HG02610 (cell line): ENCODE results near the gene PBXIP1.
A peak's percentile ranks its signal among the peaks of the same experiment; 100 is the strongest.
"Not testable (repeated sequence)": the region's sequence is repeated elsewhere in the genome, so short reads cannot be mapped to it uniquely, and the experiment has no call there.

Experiments used
- ATAC-seq: cut with Tn5 transposase; IDR thresholded peaks from one replicate; pipeline ENCODE4 v1.9.1; 2021; ENCODE audit warnings: mild to moderate bottlenecking, moderate library complexity; ENCODE audit not compliant: unreplicated experiment

The PBXIP1 gene

DNA sequence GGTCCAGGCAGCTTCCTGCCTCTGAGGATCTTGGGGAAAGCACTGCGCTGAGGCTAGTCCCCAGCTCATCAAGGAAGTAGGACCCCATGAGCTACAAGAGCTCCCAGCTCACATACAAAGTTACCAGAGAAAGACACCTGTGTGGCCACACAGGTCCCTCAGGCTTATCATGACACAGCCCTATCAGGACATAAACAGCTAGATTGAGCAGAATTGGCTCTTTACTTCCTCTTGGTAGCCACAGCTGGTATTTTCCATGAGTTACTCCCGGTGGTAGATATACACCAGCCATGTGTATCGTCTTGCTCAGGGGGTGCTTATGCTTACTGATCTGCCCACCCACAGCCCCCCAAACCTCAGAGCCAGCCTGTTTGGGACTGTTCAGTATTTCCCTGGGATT is 38.7 kb upstream of the PBXIP1 start:
- ATAC-seq: no peak

DNA sequence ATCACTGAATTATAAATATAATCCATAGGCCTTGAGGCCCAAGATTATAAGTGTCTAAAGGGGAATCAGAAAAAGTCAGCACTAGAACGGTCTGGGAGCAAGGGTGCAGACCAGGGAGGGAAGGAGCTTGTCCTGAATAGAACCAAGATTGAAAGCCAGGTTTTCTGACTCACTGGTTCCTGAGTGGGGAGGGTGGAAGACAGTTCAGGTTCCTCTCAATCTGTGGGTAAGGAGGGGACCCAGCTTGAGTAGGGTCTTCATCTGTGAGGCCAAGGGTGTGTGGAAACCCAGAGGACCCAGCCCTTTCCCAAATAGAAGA is 38.3 kb upstream of the PBXIP1 start:
- ATAC-seq: no peak

DNA sequence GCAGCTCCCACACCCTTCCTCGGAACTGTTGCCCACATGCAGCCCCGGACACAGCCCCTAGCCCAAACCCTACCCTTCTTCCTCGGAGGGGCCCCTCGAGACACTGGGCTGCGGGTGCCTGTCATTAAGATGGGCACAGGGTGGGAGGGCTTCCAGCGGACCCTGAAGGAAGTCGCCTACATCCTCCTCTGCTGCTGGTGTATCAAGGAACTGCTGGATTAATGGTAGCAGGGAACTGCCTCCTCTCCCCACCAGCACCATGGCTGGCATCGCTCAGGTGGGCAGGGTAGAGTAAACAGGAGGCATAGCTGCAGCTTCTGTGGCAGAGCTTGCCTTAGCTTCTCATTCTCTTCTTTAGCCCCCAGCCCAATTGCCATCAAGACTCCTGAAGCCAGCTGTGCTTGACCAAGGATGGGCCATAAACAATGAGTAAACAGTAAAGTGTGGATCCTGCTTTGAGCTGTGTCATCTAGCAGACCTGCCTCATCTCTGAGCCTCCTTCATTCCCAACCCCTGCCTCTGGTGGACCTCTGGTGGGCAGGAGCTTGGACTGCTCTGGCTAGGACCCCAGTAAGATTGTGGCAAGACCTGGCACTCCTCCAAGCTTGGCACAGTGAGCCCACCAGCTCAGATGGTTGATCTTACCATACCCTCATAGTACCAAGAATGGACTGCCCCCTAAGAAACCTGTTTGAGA is 37.8 kb upstream of the PBXIP1 start, which contains the start of gene LENEP:
LENEP (plus strand) TSS at position 15 of the 697 bp plus-strand sequence; CDS start at position 37, 22 bp downstream.
- ATAC-seq: no peak

DNA sequence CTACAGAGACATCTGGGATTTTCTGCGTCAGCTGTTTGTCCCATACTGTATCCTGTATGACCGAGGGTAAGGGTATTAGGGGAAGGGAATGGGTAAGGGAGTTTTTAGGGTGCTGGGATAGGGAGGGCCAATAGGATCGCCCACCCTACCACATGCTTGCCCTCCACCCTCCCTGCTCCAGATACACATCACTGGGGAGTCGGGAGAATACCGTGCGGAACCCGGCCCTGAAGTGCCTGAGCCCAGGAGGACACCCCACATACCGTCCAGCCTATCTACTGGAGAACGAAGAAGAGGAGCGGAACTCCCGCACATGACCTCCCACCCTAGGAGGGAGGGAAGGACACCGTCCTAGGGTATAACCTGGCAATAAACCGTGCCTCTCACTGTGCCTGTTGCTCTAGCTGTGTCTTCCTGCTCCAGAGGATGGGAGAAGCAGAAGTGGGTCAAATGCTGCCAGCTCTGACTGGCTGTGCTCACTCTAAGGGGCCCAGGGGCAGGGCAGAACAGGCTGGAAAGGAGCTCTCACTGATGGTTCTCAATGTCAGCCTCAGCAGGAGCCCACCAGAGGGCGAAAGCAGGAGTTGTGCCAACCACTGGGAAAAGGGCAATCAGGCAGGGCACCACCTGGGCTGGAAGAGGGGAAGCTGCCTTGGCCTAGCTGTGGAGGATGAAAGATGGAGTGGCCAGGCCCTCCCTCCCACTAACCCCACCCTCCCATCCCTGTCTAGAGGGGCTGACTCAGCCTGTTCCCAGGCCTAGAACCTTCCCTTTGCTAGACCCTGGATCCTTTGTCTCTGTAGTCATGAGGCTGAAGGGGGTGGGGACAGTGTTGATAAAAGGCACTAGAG is 37.0 kb upstream of the PBXIP1 start:
- ATAC-seq: no peak

DNA sequence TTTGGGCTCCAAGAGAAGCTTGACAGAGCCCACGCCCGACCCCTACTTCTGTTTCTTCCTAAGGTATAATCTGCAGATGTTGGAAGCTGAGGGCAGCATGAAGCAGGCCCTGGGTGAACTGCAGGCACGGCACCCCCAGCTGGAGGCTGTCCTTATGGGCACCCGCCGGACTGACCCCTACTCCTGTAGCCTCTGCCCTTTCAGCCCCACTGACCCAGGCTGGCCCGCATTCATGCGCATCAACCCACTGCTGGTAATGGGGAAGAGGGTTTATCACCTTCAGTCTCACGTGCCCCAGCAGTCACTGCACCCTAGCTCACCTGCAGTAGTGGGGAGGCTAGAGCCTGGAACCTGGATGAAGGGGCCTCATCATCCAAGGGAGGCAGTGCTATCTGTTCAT is 34.4 kb upstream of the PBXIP1 start:
- no peak for ATAC-seq

DNA sequence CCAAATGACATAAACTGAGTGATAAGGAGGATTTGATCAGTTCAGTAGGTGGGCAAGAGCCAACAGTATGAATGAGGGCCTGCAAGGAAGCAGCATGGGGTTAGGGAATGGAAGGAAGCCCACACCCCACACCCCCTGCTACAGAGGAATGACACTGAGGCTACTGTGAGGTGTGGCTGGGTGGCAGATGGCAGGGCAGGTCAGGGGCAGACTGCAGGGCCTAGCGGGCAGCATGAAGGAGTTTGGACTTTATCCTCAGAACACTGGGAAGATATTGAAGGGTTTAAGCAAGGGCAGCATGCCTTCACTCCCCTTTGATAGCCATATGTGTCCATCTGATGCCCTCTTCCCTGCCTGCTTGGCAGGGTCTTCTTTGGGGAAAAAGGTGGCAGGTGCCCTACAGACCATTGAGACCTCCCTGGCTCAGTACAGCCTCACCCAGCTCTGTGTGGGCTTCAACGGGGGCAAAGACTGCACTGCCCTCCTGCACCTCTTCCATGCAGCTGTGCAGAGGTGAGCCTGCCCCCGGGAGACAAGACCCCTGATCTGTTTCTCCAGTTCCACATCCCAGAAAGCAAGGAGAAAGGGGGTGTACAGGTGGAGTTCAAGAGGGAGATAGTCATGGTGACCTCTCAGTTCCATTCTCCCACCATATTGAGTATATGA is 33.4 kb upstream of the PBXIP1 start:
- ATAC-seq: no peak

DNA sequence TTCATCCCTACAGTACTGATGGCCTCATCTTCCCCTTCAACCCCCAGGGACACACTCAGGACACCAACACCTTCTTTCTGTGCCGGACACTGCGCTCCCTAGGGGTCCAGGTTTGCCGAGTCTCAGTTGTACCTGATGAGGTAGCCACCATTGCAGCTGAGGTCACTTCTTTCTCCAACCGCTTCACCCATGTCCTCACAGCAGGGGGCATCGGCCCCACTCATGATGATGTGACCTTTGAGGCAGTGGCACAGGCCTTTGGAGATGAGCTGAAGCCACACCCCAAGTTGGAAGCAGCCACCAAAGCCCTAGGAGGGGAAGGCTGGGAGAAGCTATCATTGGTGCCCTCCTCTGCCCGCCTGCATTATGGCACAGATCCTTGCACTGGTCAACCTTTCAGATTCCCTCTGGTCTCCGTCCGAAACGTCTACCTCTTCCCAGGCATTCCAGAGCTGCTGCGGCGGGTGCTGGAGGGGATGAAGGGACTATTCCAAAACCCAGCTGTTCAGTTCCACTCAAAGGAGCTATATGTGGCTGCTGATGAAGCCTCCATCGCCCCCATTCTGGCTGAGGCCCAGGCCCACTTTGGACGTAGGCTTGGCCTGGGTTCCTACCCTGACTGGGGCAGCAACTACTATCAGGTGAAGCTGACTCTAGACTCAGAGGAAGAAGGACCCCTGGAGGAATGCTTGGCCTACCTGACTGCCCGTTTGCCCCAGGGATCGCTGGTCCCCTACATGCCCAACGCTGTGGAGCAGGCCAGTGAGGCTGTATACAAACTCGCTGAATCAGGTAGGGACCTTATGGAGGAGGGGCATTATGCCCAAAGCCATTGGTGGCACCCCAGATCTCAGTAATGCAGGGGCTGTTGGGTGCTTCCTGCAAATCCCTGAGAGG is 32.4 kb upstream of the PBXIP1 start:
- ATAC-seq: no peak

DNA sequence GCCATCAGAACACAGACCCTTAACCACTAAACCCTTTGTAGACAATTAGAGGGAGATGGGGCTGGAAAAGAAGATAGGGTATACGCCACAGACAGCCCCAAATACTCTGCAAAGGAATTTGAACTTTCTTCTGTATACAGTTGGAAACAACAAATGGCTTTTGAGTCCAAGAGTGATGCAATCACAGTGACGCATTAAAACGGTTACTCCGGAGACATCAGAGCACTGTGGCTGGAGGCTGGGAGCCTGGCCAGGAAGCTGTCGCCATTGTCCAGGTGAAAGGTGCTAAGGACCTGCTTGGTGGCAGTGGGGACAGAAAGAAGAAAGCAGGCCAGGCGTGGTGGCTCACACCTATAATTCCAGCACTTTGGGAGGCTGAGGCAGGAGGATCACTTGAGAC is 31.4 kb upstream of the PBXIP1 start:
- ATAC-seq: no peak

DNA sequence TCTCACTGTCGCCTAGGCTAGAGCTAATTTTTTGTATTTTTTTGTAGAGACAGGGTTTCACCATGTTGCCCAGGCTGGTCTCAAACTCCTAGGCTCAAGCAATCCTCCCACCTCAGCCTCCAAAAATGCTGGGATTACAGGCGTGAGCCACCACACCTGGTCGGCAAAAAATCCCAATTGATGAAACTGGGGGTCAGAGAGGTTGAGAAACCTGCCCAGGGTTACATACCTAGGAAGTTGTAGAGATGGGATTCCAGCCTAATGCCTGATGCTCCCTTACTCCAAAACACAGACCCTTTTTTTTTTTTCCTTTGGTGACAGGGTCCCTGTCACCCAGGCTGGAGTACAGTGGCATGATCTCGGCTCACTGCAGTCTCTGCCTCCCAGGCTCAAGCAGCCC is 30.8 kb upstream of the PBXIP1 start:
- ATAC-seq: not testable (repeated sequence)

DNA sequence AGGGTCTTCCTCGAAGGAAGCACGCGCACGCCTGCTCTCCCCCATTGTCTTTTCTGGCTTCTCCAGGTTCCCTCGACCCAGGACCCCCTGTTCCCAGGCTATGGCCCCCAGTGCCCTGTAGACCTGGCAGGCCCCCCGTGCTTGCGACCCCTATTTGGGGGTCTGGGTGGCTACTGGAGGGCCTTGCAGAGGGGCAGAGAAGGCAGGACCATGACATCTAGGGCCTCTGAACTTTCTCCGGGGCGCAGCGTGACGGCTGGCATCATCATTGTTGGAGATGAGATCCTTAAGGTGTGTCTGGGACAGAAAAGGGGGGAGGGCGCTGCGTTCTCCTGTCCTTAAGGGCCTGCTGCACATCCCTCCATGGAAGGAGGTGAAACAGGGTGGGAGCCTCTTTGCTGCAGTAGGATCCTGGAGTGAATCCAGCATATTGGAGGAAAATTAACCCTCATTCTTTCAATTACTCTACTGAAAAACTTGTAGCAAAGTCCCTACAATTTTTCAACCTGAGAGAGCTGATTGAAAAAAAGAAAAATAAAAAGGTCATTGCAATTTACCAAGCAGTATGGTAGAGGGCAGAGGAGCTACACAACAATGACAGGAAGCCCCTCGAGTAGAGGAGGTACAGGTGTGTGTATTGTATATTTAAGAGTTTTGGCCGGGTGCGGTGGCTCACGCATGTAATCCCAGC is 28.0 kb upstream of the PBXIP1 start:
- no peak for ATAC-seq

DNA sequence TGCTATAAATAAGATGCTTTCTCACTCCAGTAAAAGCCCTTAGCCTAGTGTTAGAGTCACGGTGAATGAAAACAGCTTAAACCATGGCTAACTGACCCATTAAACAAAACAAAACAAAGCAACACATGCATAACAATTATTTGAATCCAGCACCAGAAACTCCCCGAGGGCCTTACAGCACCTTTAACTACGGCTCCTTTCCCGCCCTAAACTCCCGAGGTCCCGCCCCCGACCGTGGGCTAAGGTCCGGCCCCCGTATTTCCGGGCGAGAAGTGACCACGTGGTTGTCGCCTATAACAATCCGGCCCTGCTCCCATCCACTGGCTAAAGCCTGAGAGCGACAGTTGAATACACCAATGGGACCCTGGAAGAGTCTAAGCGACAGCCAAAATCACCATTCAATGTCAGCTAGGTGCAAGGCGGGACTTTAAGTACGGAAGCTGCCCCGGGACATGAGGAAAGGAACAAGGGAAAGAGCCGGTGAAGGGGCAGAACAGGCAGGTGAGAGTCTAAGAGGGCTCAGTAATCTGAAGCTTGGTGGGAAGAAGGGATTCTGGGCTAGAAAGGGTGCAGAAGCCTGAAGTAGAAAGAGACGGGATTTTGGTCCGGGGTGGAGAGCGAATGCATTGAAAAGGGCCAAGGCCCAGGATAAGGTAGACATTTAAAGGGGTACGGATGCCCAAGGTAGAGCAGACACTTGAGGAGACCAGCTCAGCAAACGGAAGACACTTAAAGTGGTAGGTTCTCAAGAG is 27.2 kb upstream of the PBXIP1 start, which contains the start of gene FLAD1:
FLAD1 (plus strand) TSS at position 448 of the 752 bp plus-strand sequence. CDS start 351 bp downstream, outside the sequence.
- ATAC-seq: peak; percentile 99

DNA sequence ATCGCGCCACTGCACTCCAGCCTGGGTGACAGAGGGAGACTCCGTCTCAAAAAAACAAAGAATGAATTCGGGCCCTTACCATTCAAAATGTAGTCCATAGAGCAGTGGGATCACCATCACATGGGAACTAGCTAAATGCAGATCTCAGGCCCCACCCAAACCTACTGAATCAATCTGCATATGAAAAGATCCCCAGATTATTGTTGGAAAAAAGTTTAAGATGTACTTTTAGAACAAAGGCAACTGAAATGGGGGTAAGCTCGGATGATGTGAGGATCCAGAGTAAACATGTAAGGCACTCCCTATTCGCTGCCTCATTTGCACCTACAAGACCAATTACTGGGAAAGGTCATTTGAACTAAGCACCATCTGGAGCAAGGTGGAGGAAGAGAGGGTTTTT is 26.4 kb upstream of the PBXIP1 start:
- no peak for ATAC-seq

DNA sequence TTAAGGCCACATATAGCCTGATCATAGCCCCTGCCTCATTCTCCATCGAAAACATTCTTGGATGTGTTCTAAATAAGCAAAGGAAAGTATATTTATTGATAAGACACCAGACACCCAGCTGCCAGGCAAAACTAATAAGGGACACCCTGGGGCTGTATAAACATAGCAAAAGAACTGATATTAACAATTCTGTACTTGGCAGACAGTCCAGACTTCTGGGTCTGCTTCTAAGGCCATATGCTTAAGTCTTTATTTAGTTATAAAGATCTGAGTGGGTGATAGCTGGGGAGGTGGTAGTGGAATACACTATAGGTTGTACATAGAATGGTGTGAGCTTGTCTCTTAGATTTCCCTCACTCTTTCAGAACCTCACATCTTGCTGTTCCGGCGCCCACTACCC is 22.5 kb upstream of the PBXIP1 start:
- no peak for ATAC-seq

DNA sequence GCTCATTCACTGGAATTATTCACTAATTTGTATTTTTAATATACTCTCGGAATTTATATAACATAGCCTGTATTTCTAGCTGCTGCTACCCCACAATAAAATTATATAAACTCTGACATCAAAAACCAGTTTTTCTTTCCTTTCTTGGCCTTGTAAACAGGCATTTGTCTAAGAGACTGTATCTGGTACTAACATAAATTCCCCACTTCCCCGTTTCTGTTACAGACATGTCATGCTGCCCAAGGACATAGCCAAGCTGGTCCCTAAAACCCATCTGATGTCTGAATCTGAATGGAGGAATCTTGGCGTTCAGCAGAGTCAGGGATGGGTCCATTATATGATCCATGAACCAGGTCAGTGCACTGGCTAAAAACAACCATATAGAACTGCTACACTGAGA is 21.9 kb upstream of the PBXIP1 start:
- not testable (repeated sequence) for ATAC-seq

DNA sequence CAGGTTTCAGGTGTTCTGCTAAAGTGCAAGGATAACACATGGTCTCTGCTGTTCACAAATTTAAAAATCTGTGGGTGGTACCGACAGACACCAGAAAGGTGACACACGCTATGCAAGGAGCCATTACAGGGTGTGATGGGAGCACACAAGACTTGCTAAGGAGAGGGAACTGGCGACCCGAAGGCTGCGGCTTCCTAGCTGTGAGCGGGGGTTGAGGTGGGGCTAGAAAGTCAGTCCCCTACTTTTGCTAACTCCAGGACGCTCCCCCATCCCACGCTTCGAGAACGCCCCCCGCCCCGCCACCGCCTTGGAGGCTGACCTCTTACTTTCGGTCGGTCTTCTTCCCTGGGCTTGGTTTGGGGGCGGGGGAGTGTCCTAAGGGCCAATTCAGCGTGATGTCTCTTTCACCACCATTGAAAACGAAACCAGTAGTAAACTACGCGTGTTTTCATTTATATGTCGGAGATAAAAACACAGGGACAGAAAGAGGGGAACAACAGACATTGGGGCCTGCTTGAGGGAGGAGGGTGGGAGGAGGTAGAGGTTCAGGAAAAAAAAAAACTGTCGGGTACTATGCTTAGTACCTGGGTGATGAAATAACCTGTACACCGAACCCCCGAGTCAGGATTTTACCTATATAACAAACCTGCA is 19.6 kb upstream of the PBXIP1 start:
- no peak for ATAC-seq

DNA sequence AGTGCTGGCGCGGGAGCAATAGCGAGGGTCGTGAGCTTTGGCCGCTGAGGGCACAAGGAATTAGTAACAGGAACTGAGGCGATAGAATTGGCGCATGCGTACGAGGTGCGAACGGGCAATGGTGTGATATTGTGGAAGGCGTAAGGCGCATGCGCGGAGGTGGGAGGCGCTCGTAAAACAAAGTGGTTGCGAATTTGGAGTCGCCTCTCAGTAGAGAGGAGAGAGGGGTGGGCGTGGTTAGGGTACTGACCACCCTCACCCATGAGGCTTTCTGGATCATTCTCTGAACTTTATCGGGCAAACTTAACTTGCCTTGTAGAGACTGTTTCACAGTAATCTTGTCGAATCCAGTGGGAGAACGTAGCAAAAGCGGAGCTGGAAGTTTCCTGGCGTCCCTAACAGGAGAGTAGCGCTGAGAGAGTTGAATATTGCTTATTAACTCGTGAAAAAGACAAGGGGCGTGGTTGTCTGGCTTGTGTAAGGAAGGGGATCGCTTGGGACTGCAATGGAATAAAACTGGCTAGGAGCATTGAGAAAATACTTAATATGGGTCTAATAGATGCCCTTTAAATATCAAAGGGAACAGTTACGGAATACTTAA is 19.0 kb upstream of the PBXIP1 start:
- ATAC-seq: peak; percentile 32

DNA sequence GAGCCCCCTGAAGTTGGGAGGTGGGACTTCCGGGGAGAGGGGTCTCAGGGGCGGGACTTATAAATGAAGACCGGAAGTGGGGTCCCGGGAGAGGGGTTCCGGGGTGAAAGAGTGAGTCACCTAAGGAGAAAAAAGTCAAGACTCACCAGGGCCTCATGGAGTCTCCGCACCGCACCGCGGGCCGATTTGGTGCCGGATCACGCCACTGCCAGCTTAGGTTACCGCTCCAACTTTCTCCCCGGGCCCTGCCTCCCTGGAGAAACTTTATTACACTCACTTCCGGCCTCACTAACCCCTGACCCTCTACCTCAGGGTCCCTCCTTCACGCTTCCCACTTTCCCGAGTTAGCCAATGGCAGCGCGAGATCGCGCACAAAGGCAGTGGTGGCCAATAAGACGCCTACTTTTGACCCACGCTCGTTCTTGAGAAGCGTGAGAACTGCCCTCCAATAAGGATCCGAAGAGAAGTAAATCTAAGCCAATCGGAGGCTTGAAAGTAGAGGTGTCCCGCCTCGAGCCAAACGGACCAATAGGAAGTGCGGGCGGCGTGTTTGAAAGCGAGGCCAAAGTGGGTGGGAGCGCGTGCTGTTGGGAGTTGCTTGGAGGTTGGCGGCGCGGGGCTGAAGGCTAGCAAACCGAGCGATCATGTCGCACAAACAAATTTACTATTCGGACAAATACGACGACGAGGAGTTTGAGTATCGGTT is 18.4 kb upstream of the PBXIP1 start, which contains the start of gene CKS1B:
CKS1B (plus strand) TSS at position 580 of the 706 bp plus-strand sequence; CDS start at position 645, 65 bp downstream.
- peak; percentile 71 for ATAC-seq
